ENCODE measurements around the gene OR8H1.

The OR8H1 gene, protein sequence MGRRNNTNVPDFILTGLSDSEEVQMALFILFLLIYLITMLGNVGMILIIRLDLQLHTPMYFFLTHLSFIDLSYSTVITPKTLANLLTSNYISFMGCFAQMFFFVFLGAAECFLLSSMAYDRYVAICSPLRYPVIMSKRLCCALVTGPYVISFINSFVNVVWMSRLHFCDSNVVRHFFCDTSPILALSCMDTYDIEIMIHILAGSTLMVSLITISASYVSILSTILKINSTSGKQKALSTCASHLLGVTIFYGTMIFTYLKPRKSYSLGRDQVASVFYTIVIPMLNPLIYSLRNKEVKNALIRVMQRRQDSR

DNA sequence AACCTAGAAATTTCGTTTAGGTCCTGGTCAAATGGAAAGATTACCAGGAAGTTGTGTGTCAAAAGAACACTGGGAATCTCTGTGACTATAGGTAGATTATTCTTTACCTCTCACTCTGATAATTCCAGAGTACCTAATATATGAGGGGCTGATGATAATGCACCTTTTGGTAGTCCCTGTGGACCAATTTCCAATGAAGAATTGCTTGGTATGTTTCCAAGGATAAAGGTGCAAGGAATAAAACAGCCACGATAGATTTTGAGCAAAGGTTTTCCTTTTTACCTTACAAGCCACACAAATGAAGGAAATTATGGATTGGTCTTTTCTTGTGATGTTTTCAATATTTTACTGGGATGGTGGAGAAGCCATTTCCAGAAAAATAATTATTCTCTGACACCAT lies at the start of gene OR8H1:
Gene OR8H1 (minus strand): TSS at position 101 of the 400 bp plus-strand sequence. CDS start 1,192 bp downstream, outside the sequence.
- DNase-seq, result no peak

DNA sequence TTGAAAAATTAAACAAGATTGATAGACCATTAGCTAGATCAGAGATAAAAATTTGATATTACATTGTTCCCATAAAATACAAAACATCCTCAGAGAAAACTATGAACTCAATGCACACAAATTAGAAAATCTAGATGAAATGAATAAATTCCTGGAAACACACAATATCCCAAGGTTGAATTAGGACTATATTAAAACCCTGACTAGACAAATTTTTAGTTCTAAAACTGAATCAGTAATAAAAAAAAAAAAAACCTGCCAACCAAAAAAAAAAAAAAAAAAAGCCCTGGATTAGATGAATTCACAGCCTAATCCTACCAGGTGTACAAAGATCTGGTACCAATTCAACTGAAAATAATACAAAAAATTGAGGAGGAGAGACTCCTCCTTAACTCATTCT lies 48.2 kb upstream of the OR8H1 start:
- DNase-seq, result no peak

DNA sequence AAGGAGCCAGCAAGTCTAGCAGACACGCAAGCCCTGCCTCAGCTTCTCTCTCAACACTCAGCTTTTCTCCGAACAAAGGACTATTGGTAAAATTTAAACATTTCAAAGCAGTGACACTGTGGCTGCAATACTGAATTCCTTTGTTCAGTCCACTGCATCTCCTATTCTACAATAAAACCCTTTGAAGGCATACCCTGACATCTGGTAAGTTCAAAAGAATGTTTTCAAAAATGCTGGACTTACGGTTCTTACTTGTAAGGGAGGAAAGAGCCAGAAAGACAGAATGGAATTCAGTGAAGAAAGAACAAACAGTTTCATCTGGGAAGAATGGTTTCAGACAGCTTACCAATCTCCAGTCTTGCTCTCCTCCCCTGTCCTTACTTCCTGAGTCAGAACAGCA lies 41.1 kb upstream of the OR8H1 start:
- DNase-seq, result no peak

DNA sequence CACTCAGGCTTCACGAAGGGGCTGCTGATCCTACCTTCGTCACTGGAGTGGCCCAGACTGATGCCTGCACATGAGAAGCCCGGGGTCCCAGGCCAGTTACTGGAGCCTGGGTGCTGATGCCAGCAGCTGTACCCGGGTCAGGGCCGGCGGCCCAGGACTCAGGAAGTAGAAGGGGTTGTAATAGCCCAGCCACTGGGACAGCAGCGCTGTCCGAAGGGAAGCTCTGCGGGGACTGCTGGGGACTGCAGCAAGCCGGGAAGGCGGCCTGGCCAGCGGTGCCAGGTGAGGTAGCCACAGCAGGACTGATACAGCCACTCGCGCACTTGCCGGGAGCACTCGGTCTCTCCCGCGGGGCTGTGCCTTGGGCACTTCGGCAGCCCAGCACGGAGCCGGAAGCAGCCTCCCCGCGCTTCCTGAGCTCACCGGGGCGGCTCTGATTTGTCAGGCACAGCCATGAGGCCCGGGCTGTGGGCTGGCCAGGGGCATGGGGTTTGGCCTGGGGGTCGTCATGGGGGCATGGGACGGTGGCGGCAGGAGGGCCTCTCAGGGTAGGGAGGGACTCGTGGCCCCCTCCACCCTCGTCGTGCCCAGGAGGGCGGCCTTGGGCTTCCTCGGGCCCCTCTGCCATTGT lies 39.9 kb upstream of the OR8H1 start:
- DNase-seq, result peak; percentile 14

DNA sequence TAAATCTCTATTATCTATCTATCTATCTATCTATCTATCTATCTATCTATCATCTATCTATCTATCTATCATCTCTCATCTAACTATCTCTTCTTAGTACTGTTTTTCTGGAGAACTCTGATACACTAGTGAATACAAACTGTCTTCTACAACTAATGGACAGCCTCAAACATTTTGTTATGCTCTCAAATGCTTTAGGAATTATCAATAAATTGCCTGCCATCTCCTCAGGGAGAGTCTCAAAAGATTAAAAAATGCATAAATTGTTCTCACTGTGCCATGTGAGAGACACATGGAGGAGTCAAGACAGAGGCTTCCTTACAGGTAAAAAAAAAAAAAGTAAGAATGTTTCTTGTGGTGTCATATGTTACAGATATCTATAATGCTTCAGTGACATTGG lies 22.8 kb upstream of the OR8H1 start, which contains the start of gene OR8K3:
Gene OR8K3 (plus strand): TSS at position 301 of the 400 bp plus-strand sequence. CDS start 3,163 bp downstream, outside the sequence.
- DNase-seq, result no peak

DNA sequence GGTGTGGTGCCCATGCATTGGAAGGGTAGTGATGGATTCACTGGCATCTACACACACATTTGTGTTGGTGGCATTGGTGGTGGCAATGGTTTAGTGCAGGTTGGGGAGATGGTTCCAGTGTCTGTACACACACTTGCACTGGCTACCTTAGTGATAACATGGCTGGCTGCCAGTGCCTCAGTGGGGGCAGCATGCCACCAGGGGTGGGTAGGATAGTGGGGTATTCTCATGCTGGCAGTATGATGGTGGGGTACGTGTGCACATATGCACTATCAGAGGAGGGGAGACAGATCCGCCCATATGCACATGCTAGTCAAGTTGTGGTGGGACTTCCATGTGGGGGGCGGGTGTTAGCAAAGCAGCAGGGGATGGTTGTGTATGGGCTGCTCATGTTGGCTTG lies 15.8 kb upstream of the OR8H1 start:
- no peak for DNase-seq

DNA sequence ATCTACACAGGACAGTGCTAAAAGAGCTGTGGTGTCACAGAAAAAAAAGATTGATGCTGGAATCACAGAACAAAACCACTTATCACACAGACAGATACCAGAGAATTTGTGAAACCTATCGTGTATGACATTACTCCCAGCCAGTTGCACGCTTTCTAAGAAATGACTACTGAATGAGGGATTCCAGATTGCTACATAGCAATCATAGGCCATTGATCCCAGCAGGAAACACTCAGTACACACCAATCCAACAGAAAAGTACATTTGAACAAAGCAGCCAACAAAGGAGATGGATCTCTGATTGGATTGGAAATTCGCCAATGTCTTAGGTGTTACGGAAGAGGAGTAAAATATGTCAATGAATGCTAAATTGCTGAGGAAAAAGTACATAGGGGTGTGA lies 4.8 kb upstream of the OR8H1 start:
- no peak for DNase-seq

DNA sequence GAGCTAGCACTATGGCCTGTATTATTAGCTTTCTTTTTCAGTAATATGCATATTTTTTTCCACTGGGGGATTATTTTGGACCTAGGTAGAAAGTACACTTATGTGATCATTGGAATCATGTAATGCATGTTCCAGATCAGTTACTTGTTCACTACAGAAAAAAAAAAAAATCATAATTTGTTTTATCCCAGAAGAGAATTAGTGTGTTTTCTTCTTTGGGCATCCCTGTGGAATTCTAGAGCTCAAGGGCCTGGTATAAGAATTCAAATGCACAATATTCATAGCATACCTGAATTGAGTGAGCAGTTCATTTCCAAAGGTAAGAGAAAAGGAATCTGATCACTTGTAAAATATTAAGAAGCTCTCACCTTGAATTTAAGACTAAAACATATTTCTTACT lies 18.2 kb downstream of the OR8H1 start, which contains the start of gene OR5T1:
Gene OR5T1 (plus strand): TSS at position 301 of the 400 bp plus-strand sequence. CDS start 1,485 bp downstream, outside the sequence.
- no peak for DNase-seq

DNA sequence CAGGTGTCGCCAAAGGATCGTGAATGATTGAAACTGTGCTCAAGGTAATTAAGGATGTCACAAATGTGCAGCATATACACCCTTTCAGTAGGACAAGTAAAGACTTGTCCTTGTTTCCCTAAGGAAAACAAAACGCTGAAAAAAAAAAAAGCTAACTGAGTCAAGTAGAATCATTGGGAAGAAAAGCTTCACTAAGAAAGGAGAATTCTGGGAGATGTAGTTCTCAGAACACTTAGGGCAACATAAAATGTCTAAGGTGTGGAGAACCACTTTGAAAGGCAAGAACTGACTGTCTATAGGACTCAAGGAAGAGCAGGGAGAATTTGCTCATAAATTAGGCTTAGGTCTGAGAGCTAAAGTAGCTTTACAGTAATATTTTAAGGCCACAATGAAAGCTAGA lies 21.0 kb downstream of the OR8H1 start:
- DNase-seq, result peak; percentile 48

DNA sequence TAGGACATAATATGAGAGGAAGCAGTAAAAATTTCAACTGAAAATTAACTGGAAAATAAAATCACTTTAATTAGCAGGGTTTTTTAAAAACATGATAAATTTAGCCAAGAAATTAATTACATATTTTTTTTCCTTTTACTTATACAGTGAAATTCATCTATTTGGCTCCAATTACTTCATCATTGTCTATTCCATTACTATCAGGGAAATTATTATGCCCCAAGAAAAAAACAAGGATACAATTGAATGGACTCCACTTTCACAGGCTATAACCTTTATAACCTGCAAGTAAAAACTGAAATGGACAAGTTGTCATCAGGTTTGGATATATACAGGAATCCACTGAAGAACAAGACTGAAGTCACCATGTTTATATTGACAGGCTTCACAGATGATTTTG lies 40.1 kb downstream of the OR8H1 start, which contains the start of gene OR5T3:
Gene OR5T3 (plus strand): TSS at position 301 of the 400 bp plus-strand sequence. CDS start 0 bp downstream, at position 301.
- DNase-seq, result no peak

All from DMS53 (cell line).